Small intestine (tissue), 7 donors: ENCODE data around the gene DAAM1. TPM values are rescaled to one million over a fixed set of nuclear protein-coding genes. Genes with fewer than 3 reads are reported as not detected.

Experiments used
- DNase-seq, 2 donors: peaks; one replicate each; pipeline versions ENCODE4 v3.0.0 to v3.0.0-alpha.2; 2013
- FAIRE-seq: peaks from 2 replicates; lab custom pipeline; 2012; peaks lifted over from hg19 to GRCh38; lab: Jason Lieb, UNC
- H3K27ac ChIP-seq, 3 donors: one replicate each; pipeline ENCODE4 v1.5.1; 2013; ENCODE audit warnings: low read length in 2 of 3, mild to moderate bottlenecking in 2 of 3, control low read depth in 1 of 3, inconsistent platforms in 1 of 3, low read depth in 1 of 3, moderate library complexity in 1 of 3
- H3K27me3 ChIP-seq, 3 donors: one replicate each; pipeline ENCODE4 v1.6.1; 2013; ENCODE audit warnings: low read length in 3 of 3, inconsistent platforms in 1 of 3; ENCODE audit not compliant: control insufficient read depth in 3 of 3, insufficient read depth in 3 of 3
- H3K36me3 ChIP-seq, 3 donors: one replicate each; pipeline ENCODE4 v1.6.1; 2013; ENCODE audit warnings: low read length in 3 of 3, inconsistent platforms in 1 of 3, low read depth in 1 of 3, mild to moderate bottlenecking in 1 of 3, moderate library complexity in 1 of 3; ENCODE audit not compliant: control insufficient read depth in 3 of 3, insufficient read depth in 2 of 3
- H3K4me1 ChIP-seq, 3 donors: one replicate each; pipeline ENCODE4 v1.6.1; 2013; ENCODE audit warnings: low read length in 2 of 3, inconsistent platforms in 1 of 3, low read depth in 1 of 3, mild to moderate bottlenecking in 1 of 3, moderate library complexity in 1 of 3; ENCODE audit not compliant: control insufficient read depth in 3 of 3, insufficient read depth in 2 of 3
- H3K4me3 ChIP-seq, 3 donors: one replicate each; pipeline ENCODE4 v1.5.1; 2013; ENCODE audit warnings: low read length in 3 of 3, control low read depth in 1 of 3, inconsistent platforms in 1 of 3, low read depth in 1 of 3, mild to moderate bottlenecking in 1 of 3, moderate library complexity in 1 of 3
- H3K9me3 ChIP-seq, 2 donors: one replicate each; pipeline ENCODE4 v1.6.1; 2013; ENCODE audit warnings: low read depth in 1 of 2, low read length in 1 of 2; ENCODE audit not compliant: control insufficient read depth in 2 of 2, insufficient read depth in 1 of 2
- WGBS, 3 donors: extraction: QIAGEN DNeasy Blood & Tissue Kit; methylation state at CpG; one replicate each; pipeline ENCODE4 v1.1.7; 2013; 5-methylcytosine and 5-hydroxymethylcytosine counted together
- polyA plus RNA-seq, 4 donors: library from polyadenylated mRNA; stranded (reverse) in 3 of 4; unstranded in 1 of 4; fragments of 200-250 nt in 3 of 4; fragments of 120-200 nt in 1 of 4; gene quantifications; one replicate each; pipeline versions ENCODE4 v1.2.1 to v1.2.3, GENCODE V29; 2013
- donor health status: healthy with polysubstance abuse.
- donor health status: control.
- donor health status: control.
- donor health status: Bipolar disorder and iron deficiency.
- donor health status: healthy.

Gene DAAM1
- polyA plus RNA-seq, 4 donors, result 5.4 to 34.0 (median 11.9) TPM

DNA sequence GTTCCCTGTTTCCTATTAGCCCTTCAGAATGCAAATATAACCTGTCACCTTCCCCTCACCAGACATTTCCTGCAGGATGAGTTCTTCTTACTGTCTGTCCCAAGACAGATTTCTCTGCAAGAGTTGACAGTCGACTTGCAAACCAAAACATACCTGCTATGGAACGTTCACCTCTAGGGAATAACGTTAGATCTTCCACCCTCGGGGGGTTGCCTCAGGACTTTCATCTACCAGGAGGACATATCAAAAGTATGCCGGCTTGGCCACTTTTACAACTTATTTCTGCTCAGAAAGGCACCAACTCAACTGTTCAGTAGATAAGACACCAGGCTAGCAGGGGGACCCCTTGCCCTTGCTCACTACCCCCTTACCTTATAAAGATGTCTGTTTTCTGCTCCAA, 92.5 kb downstream of the DAAM1 start:
- no peak overlapping the region for H3K4me3 ChIP-seq
- no peaks in the 10 kb centered on the region for H3K27me3 ChIP-seq
- FAIRE-seq, result no peak
- no peak overlapping the region for H3K27ac ChIP-seq
- 92 to 95% (median 93%) methylated on average over 5 of the region's 5 CpGs for WGBS, 3 donors
- H3K9me3 ChIP-seq, result peaks cover 0 to 5% of the 10 kb centered on the region in 2 donors
- no peak for DNase-seq
- no peaks in the 10 kb centered on the region for H3K36me3 ChIP-seq
- H3K4me1 ChIP-seq, result peaks cover 0 to 2% (median 0%) of the 10 kb centered on the region in 3 donors

- no peaks in the 10 kb centered on the region for H3K27me3 ChIP-seq
- no peak overlapping the region for H3K4me3 ChIP-seq
- 62 to 74% (median 70%) methylated on average over 3 of the region's 3 CpGs for WGBS, 3 donors
- H3K36me3 ChIP-seq, result no peaks in the 10 kb centered on the region
- H3K4me1 ChIP-seq, result peaks cover 0 to 2% (median 0%) of the 10 kb centered on the region in 3 donors
- FAIRE-seq, result no peak
- peaks cover 0 to 5% of the 10 kb centered on the region in 2 donors for H3K9me3 ChIP-seq
- no peak overlapping the region for H3K27ac ChIP-seq
- DNase-seq, result no peak
These were observed 93.3 kb downstream of the DAAM1 start for GRCh38 chr14:59281609-59282377.

GRCh38 chr14:59282378-59282765, 93.9 kb downstream of the DAAM1 start:
- peaks cover 0 to 2% (median 0%) of the 10 kb centered on the region in 3 donors for H3K4me1 ChIP-seq
- H3K27me3 ChIP-seq, result no peaks in the 10 kb centered on the region
- FAIRE-seq, result no peak
- no peaks in the 10 kb centered on the region for H3K36me3 ChIP-seq
- H3K27ac ChIP-seq, result no peak overlapping the region
- DNase-seq, result no peak
- WGBS, 3 donors, result 85 to 90% (median 89%) methylated on average over 3 of the region's 3 CpGs
- H3K4me3 ChIP-seq, result no peak overlapping the region
- H3K9me3 ChIP-seq, result peaks cover 0 to 5% of the 10 kb centered on the region in 2 donors

- no peak for FAIRE-seq
These were observed 94.9 kb downstream of the DAAM1 start for GRCh38 chr14:59283361-59283760.

GRCh38 chr14:59284059-59284458, 95.6 kb downstream of the DAAM1 start:
- Histone ChIP-seq H3K4me1 (no peaks in the 10 kb centered on the region), H3K27ac (no peak overlapping the region), H3K27me3 (no peaks in the 10 kb centered on the region), H3K4me3 (no peak overlapping the region), H3K36me3 (no peaks in the 10 kb centered on the region), H3K9me3 (peaks cover 0 to 5% of the 10 kb centered on the region in 2 donors)
- FAIRE-seq (no peak), DNase-seq (no peak)
- WGBS, 3 donors, result 80 to 91% (median 88%) methylated on average over 1 of the region's 1 CpG

More at GRCh38 chr14:59283361-59283760, 94.9 kb downstream of the DAAM1 start:
- DNase-seq, result no peak
- H3K9me3 ChIP-seq, result peaks cover 0 to 5% of the 10 kb centered on the region in 2 donors
- no peaks in the 10 kb centered on the region for H3K4me1 ChIP-seq
- H3K4me3 ChIP-seq, result no peak overlapping the region
- no peaks in the 10 kb centered on the region for H3K36me3 ChIP-seq
- no peaks in the 10 kb centered on the region for H3K27me3 ChIP-seq
- no peak overlapping the region for H3K27ac ChIP-seq

DNA sequence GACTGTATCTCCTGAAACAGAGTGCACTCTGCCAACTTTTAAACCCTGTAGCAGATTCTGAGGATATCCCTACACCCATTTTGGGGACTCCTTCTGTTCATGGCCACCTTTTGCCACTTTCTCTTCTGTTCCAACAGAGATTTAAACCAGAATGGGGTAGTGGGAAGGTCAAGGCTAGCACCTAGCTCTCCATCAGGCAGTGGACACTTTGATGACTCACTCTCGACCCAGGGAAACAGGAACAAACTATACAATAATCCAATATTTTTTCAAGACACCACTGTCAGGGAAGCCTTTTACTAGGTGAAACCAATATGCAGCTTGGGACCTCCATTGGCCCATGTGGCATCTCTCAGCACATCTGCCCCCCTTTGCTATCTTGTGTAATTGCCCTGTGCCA, 103.6 kb downstream of the DAAM1 start:
- DNase-seq (no peak), FAIRE-seq (no peak)
- Histone ChIP-seq H3K27me3 (no peaks in the 10 kb centered on the region), H3K9me3 (no peaks in the 10 kb centered on the region), H3K4me1 (no peaks in the 10 kb centered on the region), H3K27ac (no peak overlapping the region), H3K36me3 (peaks cover 0 to 15% (median 0%) of the 10 kb centered on the region in 3 donors), H3K4me3 (no peak overlapping the region)
- WGBS, 3 donors, result 91 to 96% (median 95%) methylated on average over 1 of the region's 1 CpG

- Histone ChIP-seq H3K27ac (no peak overlapping the region), H3K9me3 (no peaks in the 10 kb centered on the region), H3K36me3 (peaks cover 0 to 15% (median 0%) of the 10 kb centered on the region in 3 donors), H3K27me3 (no peaks in the 10 kb centered on the region), H3K4me3 (no peak overlapping the region), H3K4me1 (no peaks in the 10 kb centered on the region)
- DNase-seq, result no peak
- 90 to 94% (median 93%) methylated on average over 4 of the region's 4 CpGs for WGBS, 3 donors
- no peak for FAIRE-seq
These were observed 104.6 kb downstream of the DAAM1 start for GRCh38 chr14:59292921-59293534.

DNA sequence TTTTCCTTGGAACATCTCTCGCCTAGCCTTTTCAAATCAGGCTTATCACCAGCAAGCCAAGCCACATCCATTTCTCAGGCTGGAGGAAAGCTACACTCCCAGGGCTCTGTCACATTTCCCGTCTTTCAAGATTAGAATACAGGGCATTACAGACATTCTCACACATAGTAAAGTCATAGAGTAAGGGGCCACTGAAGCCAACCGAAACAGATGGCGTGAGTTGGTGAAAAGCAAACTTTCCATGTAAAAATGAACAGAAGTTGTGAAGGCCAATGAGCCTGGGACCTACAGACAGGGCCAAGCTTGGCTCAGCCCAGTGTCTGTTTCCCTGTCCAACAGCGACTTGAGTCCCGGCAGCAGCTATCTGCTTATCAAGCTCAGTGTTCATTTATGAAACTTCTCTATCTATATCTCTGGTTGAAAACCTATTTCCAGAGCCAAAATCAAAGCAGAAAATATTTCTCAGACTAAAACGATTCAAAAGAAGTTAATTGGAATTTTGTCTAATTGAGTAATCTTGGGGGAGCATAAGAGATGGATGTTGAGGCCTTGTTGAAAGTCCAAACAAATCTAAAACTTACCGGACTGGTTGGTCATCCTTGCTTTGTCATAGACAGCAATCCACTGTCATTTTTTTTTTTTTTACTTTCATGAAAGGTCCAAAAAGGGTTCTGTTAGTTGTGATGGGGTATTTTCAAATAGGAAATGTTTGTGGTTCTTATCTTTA, 105.6 kb downstream of the DAAM1 start:
- WGBS, 3 donors, result 77 to 87% (median 85%) methylated on average over 8 of the region's 8 CpGs
- FAIRE-seq, result no peak

More for the DNA sequence above, 105.6 kb downstream of the DAAM1 start:
- Histone ChIP-seq H3K27ac (peak overlapping the region in 1 of 3 donors; percentile 19), H3K36me3 (peaks cover 0 to 15% (median 0%) of the 10 kb centered on the region in 3 donors), H3K9me3 (no peaks in the 10 kb centered on the region), H3K4me1 (no peaks in the 10 kb centered on the region), H3K27me3 (no peaks in the 10 kb centered on the region), H3K4me3 (no peak overlapping the region)
- DNase-seq, result no peak
